GM12875 (cell line): Measurements from ENCODE around the gene TOM1L2.
A peak's percentile ranks its signal among the peaks of the same experiment; 100 is the strongest.

Source experiments
- H3K4me3 ChIP-seq: one replicate; pipeline ENCODE4 v1.5.1; 2011; ENCODE audit warnings: low read depth, low read length, control low read depth
- TF ChIP-seq, protein P1 (sequence below): IDR thresholded peaks from 2 replicates; pipeline ENCODE4 v1.5.1; 2011; ENCODE audit warnings: low read depth, mild to moderate bottlenecking, control low read depth, inconsistent platforms, low read length, moderate library complexity, borderline replicate concordance; ENCODE audit not compliant: insufficient read depth

TOM1L2 gene

DNA sequence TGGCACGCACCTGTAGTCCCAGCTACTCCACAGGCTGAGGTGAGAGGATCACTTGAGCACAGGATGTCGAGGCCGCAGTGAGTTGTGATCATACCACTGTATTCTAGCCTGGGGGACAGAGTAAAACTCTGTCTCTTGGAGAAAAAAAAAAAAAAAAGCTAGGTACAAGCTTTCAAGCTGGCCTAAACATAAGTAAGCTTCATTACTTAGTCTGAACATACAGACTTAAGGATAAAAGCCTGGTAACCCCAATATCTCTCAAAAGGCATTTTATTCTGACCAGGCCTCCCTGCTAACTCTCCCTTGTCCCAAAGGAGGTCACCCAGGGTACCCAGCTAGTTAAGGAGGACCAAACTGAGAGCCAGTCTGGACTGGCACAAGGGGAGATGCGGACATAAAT, 46.2 kb downstream of the TOM1L2 start:
- no peak overlapping the region for H3K4me3 ChIP-seq
- TF ChIP-seq, protein P1, sequence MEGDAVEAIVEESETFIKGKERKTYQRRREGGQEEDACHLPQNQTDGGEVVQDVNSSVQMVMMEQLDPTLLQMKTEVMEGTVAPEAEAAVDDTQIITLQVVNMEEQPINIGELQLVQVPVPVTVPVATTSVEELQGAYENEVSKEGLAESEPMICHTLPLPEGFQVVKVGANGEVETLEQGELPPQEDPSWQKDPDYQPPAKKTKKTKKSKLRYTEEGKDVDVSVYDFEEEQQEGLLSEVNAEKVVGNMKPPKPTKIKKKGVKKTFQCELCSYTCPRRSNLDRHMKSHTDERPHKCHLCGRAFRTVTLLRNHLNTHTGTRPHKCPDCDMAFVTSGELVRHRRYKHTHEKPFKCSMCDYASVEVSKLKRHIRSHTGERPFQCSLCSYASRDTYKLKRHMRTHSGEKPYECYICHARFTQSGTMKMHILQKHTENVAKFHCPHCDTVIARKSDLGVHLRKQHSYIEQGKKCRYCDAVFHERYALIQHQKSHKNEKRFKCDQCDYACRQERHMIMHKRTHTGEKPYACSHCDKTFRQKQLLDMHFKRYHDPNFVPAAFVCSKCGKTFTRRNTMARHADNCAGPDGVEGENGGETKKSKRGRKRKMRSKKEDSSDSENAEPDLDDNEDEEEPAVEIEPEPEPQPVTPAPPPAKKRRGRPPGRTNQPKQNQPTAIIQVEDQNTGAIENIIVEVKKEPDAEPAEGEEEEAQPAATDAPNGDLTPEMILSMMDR, result no peak

DNA sequence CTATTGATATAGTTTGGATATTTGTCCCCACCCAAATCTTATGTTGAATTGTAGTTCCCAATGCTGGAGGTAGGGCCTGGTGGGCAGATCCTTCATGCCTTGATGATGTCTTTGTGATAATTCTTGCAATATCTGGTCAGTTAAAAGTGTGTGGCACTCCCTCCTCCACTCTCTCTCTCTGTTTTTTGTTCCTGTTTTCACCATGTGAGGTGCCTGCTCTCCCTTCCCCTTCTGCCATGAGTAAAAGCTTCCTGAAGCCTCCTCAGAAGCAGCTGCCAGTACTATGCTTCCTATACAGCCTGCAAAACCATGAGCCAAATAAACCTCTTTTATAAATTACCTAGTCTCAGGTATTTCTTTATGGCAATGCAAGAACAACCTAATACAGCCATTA, 47.3 kb downstream of the TOM1L2 start:
- no peak overlapping the region for H3K4me3 ChIP-seq
- TF ChIP-seq, protein P1, result no peak

DNA sequence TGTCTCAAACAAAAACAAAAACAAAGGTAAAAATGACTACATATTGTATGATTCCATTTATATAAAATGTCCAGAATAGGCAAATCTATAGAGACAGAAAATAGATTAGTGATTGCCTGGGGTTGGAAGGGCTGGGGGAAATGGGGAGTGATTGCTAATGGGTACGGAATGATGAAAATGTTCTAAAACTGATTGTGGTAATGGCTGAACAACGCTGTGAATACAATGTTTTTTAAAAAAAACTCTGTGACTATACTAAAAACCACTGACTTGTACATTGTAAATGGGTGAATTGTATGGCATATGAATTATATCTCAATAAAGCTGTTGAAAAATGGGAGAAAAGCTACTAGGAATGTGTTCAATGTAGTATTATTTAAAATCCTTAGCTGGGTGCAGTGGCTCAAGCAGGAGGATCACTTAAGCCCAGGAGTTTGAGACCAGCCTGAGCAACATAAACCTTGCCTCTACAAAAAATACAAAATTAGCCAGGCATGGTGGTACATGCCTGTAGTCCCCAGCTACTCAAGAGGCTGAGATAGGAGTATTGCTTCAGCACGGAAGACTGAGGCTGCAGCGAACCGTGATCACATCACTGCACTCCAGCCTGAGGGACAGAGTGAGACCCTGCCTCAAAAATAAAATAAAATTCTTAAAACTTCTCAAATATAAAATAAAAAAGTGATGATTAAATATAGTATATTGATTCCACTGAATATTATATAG, 47.9 kb downstream of the TOM1L2 start:
- H3K4me3 ChIP-seq, result no peak overlapping the region
- TF ChIP-seq, protein P1, result no peak

DNA sequence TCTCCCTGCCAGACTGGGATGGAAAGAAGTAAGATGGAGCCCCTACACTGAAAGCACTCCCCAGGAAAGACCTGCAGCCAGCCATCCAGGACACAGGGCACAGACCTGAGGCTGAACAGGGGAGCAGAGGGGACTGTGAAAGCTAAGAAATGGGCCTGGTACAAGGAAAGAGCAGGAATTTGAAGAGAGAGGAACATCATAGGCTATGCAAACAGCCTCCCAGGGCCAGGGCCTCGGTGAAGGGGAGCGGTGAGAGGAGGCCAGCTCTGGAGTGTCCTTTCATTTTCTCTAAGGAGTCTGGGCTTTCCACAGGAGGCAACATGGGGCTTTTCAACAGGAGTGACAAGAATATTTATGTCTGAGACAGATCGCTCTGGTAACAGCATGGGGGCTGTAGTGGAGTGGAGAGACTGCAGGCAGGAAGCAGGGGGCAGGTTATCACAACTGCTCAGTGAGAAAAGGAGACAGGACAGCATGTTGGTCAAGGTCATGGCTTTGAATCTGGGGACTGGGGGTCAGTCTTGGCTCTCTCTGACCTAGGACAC, 50.1 kb downstream of the TOM1L2 start:
- no peak overlapping the region for H3K4me3 ChIP-seq
- TF ChIP-seq, protein P1, result no peak

DNA sequence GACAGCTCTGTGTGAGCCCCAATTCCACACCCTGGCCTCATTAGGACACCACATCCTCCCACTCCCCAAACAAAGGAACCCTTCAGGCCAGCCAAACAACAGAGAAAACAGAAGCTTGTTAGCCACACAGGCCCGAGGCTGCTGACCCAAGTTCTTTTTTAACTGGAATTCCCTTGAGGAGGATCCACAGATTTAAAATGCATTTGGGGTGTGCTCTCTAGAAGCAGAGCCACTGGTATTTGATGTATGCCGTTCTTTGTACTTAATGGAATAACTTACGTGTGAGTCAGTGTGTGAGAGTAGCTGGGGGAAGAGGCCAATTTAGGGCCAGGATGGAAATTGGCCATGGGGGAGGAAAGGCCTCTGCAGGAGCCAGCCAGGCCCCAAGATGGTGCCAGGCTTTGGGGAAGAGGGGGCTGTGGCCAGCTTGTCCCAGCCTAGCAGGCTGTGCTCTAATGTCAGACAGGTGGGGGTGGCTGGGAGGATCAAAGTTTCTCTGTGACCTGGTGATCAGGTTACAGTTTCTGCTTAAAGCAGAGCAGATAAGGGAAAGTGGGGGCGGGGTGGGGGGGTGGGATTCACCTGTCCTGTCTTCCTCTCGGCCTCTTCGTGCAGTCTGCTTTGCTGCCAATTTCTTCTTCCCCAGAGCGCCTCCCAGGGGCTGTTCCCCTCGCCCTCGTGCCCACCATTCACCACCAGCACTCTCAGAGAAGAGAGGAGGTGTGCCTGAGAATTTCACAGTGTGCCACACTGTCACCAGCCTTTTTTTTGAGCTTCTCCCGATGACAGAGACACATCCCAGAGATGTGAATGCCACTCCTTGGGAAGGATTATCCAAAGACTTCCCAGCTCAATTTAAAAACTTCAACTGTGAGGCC, 50.8 kb downstream of the TOM1L2 start:
- TF ChIP-seq, protein P1, result no peak
- no peak overlapping the region for H3K4me3 ChIP-seq

DNA sequence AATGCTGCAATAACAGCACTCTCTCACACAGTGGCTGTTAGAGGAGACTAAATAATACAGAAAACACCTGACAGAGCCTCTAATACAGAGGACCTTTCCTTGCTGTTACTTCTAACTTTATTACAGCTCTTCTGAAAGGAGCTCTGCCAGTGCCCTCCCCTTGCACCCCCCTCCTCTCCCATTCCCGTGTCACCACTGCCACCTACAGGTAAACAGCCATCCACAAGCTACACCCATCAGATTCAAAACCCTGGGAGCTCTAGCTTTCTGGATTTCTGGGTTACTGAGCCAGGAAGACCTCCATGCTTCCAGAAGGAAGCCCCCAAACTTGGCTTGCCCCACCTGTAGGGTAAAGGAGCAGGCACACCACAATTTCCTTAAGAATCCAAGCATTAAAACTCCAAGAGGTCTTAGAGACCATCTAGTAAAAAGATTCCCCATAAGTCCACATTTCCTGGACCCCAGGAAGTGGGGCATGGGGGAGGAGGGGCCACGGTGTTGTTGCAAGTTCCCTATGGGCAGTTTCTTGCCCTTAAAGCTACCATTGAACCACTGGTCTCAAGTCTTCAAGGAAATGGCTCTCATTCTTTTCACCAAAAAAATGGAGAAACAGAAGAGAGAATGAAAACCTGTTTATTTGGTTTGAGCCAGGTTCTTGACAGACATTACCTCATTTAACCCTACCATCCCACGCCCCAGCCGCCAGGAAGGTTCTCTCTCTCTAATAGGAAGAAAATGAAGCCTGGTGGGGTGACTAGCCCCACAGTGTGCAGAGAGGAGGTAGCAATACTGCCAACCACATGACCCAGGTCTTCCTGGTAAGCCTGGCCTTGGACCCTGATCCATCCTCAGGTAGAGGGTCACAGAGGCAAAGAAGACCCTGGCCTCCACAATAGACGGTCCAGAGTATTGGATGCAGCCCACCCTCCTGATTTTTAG, 52.8 kb downstream of the TOM1L2 start:
- H3K4me3 ChIP-seq, result no peak overlapping the region
- TF ChIP-seq, protein P1, result peak; percentile 75
